ENCODE measurements around the gene PLEKHG3.
A peak's percentile ranks its signal among the peaks of the same experiment; 100 is the strongest.

Gene PLEKHG3

GRCh38 chr14:64674829-64675228 lies 29.4 kb upstream of the PLEKHG3 start:
- Histone ChIP-seq H3K36me3 (ENCODE audit: control insufficient read depth, insufficient read depth, low read length) (no peaks in the 10 kb centered on the region), H3K4me3 (ENCODE audit: low read depth, low read length) (no peak overlapping the region), H3K4me2 (ENCODE audit: low read length) (no peak overlapping the region), H2AFZ (no peak overlapping the region), H3K79me2 (no peaks in the 10 kb centered on the region), H3K4me1 (no peaks in the 10 kb centered on the region), H3K9me3 (ENCODE audit: control insufficient read depth, low read length) (no peaks in the 10 kb centered on the region), H3K27me3 (ENCODE audit: control insufficient read depth, insufficient read depth, low read length) (no peaks in the 10 kb centered on the region), H3K27ac (no peak overlapping the region), H3K9ac (no peak overlapping the region)
- no peak for TF ChIP-seq CTCF (IDR thresholded peaks at IDR 0.05)

GRCh38 chr14:64675312-64675711 lies 28.9 kb upstream of the PLEKHG3 start:
- H2AFZ ChIP-seq, result no peak overlapping the region
- no peak overlapping the region for H3K9ac ChIP-seq
- no peaks in the 10 kb centered on the region for H3K9me3 ChIP-seq (ENCODE audit: control insufficient read depth, low read length)
- no peaks in the 10 kb centered on the region for H3K36me3 ChIP-seq (ENCODE audit: control insufficient read depth, insufficient read depth, low read length)
- H3K4me2 ChIP-seq (ENCODE audit: low read length), result no peak overlapping the region
- no peak overlapping the region for H3K27ac ChIP-seq
- no peaks in the 10 kb centered on the region for H3K4me1 ChIP-seq
- H3K4me3 ChIP-seq (ENCODE audit: low read depth, low read length), result no peak overlapping the region
- no peak for TF ChIP-seq CTCF (IDR thresholded peaks at IDR 0.05)
- no peaks in the 10 kb centered on the region for H3K79me2 ChIP-seq
- H3K27me3 ChIP-seq (ENCODE audit: control insufficient read depth, insufficient read depth, low read length), result no peaks in the 10 kb centered on the region

GRCh38 chr14:64676410-64677008 lies 27.7 kb upstream of the PLEKHG3 start:
- no peak overlapping the region for H3K9ac ChIP-seq
- TF ChIP-seq CTCF (IDR thresholded peaks at IDR 0.05), result no peak
- no peaks in the 10 kb centered on the region for H3K9me3 ChIP-seq (ENCODE audit: control insufficient read depth, low read length)
- no peaks in the 10 kb centered on the region for H3K79me2 ChIP-seq
- no peak overlapping the region for H2AFZ ChIP-seq
- H3K27me3 ChIP-seq (ENCODE audit: control insufficient read depth, insufficient read depth, low read length), result no peaks in the 10 kb centered on the region
- H3K4me1 ChIP-seq, result no peaks in the 10 kb centered on the region
- H3K4me2 ChIP-seq (ENCODE audit: low read length), result no peak overlapping the region
- no peak overlapping the region for H3K27ac ChIP-seq
- no peaks in the 10 kb centered on the region for H3K36me3 ChIP-seq (ENCODE audit: control insufficient read depth, insufficient read depth, low read length)
- H3K4me3 ChIP-seq (ENCODE audit: low read depth, low read length), result no peak overlapping the region

- Histone ChIP-seq H3K4me2 (ENCODE audit: low read length) (no peak overlapping the region), H3K9me3 (ENCODE audit: control insufficient read depth, low read length) (no peaks in the 10 kb centered on the region), H2AFZ (peak overlapping the region; percentile 47), H3K9ac (no peak overlapping the region), H3K4me3 (ENCODE audit: low read depth, low read length) (no peak overlapping the region), H3K27me3 (ENCODE audit: control insufficient read depth, insufficient read depth, low read length) (no peaks in the 10 kb centered on the region), H3K27ac (no peak overlapping the region), H3K36me3 (ENCODE audit: control insufficient read depth, insufficient read depth, low read length) (no peaks in the 10 kb centered on the region), H3K79me2 (no peaks in the 10 kb centered on the region), H3K4me1 (peaks cover 11% of the 10 kb centered on the region)
- no peak for TF ChIP-seq CTCF (IDR thresholded peaks at IDR 0.05)
Observed at GRCh38 chr14:64680013-64680713, 24.1 kb upstream of the PLEKHG3 start.

GRCh38 chr14:64680714-64681065 lies 23.5 kb upstream of the PLEKHG3 start:
- no peak for TF ChIP-seq CTCF (IDR thresholded peaks at IDR 0.05)
- Histone ChIP-seq H3K4me3 (ENCODE audit: low read depth, low read length) (no peak overlapping the region), H3K4me1 (peaks cover 11% of the 10 kb centered on the region), H3K79me2 (no peaks in the 10 kb centered on the region), H3K9me3 (ENCODE audit: control insufficient read depth, low read length) (no peaks in the 10 kb centered on the region), H3K27me3 (ENCODE audit: control insufficient read depth, insufficient read depth, low read length) (no peaks in the 10 kb centered on the region), H3K36me3 (ENCODE audit: control insufficient read depth, insufficient read depth, low read length) (no peaks in the 10 kb centered on the region), H3K27ac (no peak overlapping the region), H3K4me2 (ENCODE audit: low read length) (no peak overlapping the region), H2AFZ (peak overlapping the region; percentile 47), H3K9ac (no peak overlapping the region)

Data from parathyroid adenoma (tissue), 2 donors.